Ovary (tissue), 9 donors: Measurements from ENCODE around the gene MC1R. TPM values are rescaled to one million over a fixed set of nuclear protein-coding genes. Genes with fewer than 3 reads are reported as not detected.

Experiments
- DNase-seq, 5 donors: peaks; one replicate each; pipeline ENCODE4 v3.0.0-alpha.2; 2019 to 2020
- H3K27ac ChIP-seq, 2 donors: fragments of 200-600 bp; one replicate each; pipeline versions ENCODE4 v1.5.1 to v1.8.0; 2019 to 2022
- H3K27me3 ChIP-seq: fragments of 200-600 bp; one replicate; pipeline ENCODE4 v1.8.0; 2022
- H3K36me3 ChIP-seq: fragments of 200-600 bp; sonication (generic); one replicate; pipeline ENCODE4 v1.5.1; 2019
- H3K4me1 ChIP-seq: one replicate; pipeline ENCODE4 v1.8.1; 2013; ENCODE audit warnings: mild to moderate bottlenecking, moderate library complexity; ENCODE audit not compliant: insufficient read depth
- H3K4me3 ChIP-seq: fragments of 200-600 bp; sonication (generic); one replicate; pipeline ENCODE4 v1.5.1; 2017
- H3K9me3 ChIP-seq, 2 donors: fragments of 200-600 bp in 1 of 2; sonication (generic) in 1 of 2; one replicate each; pipeline versions ENCODE4 v1.5.1 to v1.8.1; 2013 to 2019; ENCODE audit warnings: mild to moderate bottlenecking in 1 of 2, moderate library complexity in 1 of 2
- EP300 ChIP-seq: sonication (generic); formaldehyde crosslinking; IDR thresholded peaks from one replicate; pipeline ENCODE4 v1.6.1; 2017; ENCODE audit warnings: antibody characterized with exemption
- POLR2A ChIP-seq: fragments of 450-650 bp; IDR thresholded peaks from one replicate; pipeline ENCODE4 v1.6.1; 2017; ENCODE audit warnings: antibody characterized with exemption, mild to moderate bottlenecking, moderate library complexity
- WGBS, 3 donors: extraction: QIAGEN DNeasy Blood & Tissue Kit in 1 of 3; methylation state at CpG; one replicate each; pipeline versions ENCODE4 v1.1.5 to v1.1.7; 2013 to 2017; 5-methylcytosine and 5-hydroxymethylcytosine counted together
- intact Hi-C, 4 donors: fragments of 100-400 bp; cut with DNase I; formaldehyde crosslinking; loops; one replicate each; pipeline versions ENCODE4 v1.11.0 to v1.15.1; 2022 to 2023
- polyA plus RNA-seq, 2 donors: library from polyadenylated mRNA; stranded (reverse); fragments of 200-250 nt in 1 of 2; fragments of 350-450 nt in 1 of 2; fragmentation: Illumina TruSeq in 1 of 2; extraction: RNeasy Lipid Tissue Mini Kit (QIAGEN cat#74804) in 1 of 2; gene quantifications; one replicate each; pipeline ENCODE4 v1.2.3, GENCODE V29; 2013 to 2014
- total RNA-seq, 7 donors: library from RNA; depleted of rRNA in 2 of 7; stranded (reverse); fragments of >200 nt in 2 of 7; fragmentation: NEBNext Ultra II Directional in 3 of 7; extraction: Animal tissue kit (Norgen Biotek cat#: 25700) in 3 of 7; gene quantifications; one replicate each; pipeline versions ENCODE4 v1.1.0 to v1.2.4, GENCODE V29; 2016 to 2023
- TF ChIP-seq, protein P1 (sequence below), 3 donors: fragments of 450-650 bp in 2 of 3; fragments of 200-600 bp in 1 of 3; IDR thresholded peaks; one replicate each; pipeline versions ENCODE4 v1.5.1 to v1.8.0; 2016 to 2022; ENCODE audit warnings: antibody characterized with exemption in 3 of 3, mild to moderate bottlenecking in 1 of 3
- donor health status: DM: no; HTN: no; CAD: no; lungs with moderate emphysema.
- donor health status: DM: no; HTN: no; CAD: no.
- donor health status: Bipolar disorder and iron deficiency.
- donor health status: DM: yes; HTN: yes; CAD: no.
- donor health status: DM: no; HTN: no; CAD: no.
- donor health status: DM: yes; HTN: yes; CAD: no.

The MC1R gene
- total and polyA plus RNA-seq, 9 donors = 0.42 to 8.5 (median 4.6) TPM

DNA sequence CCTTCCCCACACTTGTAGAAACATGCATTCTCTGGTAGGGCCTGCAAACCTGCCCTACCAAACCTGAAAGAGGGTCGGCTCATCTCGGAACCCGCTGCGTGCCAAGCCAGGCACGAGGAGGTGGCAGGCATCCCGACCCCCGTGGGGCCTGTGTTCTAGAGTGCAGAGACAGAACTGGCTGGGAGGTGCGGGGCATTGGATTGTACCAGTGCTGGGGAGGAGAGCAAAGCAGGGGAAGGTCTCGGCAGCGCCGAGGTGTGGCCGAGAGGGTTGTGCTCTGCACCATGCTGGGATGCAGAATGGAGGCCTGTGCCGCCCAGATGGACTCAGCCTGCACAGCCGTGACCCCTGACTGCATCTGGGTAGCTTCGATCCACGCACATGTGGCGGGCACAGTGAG lies 17.8 kb upstream of the MC1R start:
- Histone ChIP-seq H3K4me3 (no peak overlapping the region), H3K27me3 (no peaks in the 10 kb centered on the region), H3K36me3 (peaks cover 3% of the 10 kb centered on the region), H3K9me3 (no peaks in the 10 kb centered on the region), H3K27ac (no peak overlapping the region), H3K4me1 (no peaks in the 10 kb centered on the region)
- DNase-seq = peak in 1 of 5 donors; percentile 16
- 87 to 94% (median 93%) methylated on average over 14 to 17 of the region's 17 CpGs for WGBS, 3 donors
- intact Hi-C loops = no loop called here
- no peak for TF ChIP-seq POLR2A
- TF ChIP-seq, protein P1, sequence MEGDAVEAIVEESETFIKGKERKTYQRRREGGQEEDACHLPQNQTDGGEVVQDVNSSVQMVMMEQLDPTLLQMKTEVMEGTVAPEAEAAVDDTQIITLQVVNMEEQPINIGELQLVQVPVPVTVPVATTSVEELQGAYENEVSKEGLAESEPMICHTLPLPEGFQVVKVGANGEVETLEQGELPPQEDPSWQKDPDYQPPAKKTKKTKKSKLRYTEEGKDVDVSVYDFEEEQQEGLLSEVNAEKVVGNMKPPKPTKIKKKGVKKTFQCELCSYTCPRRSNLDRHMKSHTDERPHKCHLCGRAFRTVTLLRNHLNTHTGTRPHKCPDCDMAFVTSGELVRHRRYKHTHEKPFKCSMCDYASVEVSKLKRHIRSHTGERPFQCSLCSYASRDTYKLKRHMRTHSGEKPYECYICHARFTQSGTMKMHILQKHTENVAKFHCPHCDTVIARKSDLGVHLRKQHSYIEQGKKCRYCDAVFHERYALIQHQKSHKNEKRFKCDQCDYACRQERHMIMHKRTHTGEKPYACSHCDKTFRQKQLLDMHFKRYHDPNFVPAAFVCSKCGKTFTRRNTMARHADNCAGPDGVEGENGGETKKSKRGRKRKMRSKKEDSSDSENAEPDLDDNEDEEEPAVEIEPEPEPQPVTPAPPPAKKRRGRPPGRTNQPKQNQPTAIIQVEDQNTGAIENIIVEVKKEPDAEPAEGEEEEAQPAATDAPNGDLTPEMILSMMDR (IDR thresholded peaks at IDR 0.05) = no peak

DNA sequence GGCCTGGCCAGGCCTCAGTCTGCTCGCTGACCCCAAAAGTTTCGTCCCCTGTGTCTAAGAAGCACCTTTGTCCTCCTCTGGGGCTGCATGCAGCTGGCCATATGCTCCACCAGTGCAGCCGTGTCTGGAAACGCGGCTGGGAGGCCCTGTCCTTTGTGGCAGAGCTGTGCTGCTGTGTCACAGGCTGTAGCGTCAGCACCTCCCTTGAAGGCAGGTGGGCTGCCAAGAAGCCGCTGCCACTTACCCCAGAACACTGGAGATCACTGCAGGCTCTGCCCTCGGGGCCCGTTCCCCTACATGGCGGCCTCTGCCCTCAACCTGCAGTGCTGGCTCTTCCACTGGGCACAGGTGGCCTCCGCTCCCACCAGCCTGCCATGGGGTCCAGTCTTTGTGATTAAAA lies 15.7 kb upstream of the MC1R start:
- TF ChIP-seq POLR2A (no peak), EP300 (no peak)
- TF ChIP-seq, protein P1 (IDR thresholded peaks at IDR 0.05) = no peak
- Histone ChIP-seq H3K9me3 (no peaks in the 10 kb centered on the region), H3K4me1 (no peaks in the 10 kb centered on the region), H3K36me3 (peaks cover 3% of the 10 kb centered on the region), H3K4me3 (no peak overlapping the region), H3K27me3 (no peaks in the 10 kb centered on the region), H3K27ac (no peak overlapping the region)
- WGBS, 3 donors = 76 to 93% (median 90%) methylated on average over 9 to 11 of the region's 11 CpGs
- no peak for DNase-seq
- intact Hi-C loops = no loop called here

DNA sequence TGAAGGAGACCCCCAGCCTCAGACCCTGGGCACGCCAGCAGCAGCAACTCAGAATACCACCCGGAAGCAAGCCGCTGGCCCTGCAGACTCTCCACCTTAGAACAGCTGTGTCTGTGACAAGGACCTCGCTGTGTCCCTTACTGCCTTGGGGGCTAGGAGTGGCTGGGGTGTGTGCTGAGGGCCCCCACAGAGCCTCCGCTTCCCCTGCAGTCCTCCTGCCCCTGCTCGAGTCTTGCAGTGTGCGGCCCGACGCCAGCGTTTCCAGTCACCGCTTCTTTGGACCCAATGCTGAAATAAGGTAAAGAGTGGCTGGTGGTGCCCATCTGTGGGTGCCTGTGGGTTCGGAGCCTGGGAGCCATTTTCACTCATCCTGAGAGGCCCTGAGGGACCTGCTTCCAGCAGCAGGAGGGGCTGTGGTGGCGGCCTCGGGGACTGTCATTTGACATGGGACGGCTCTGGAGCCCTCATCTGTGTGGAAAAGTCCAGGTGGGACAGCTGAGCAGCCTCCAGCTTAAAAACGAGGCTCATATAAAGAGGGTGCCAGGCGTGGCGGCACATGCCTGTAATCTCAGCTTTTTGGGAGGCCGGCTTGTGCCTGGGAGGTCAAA lies 14.7 kb upstream of the MC1R start:
- Histone ChIP-seq H3K9me3 (no peaks in the 10 kb centered on the region), H3K4me1 (no peaks in the 10 kb centered on the region), H3K4me3 (no peak overlapping the region), H3K36me3 (no peaks in the 10 kb centered on the region), H3K27ac (no peak overlapping the region), H3K27me3 (no peaks in the 10 kb centered on the region)
- TF ChIP-seq EP300 (no peak), POLR2A (no peak)
- TF ChIP-seq, protein P1 (IDR thresholded peaks at IDR 0.05) = no peak
- intact Hi-C loops = no loop called here
- DNase-seq = no peak
- WGBS, 3 donors = 88 to 91% (median 89%) methylated on average over 19 of the region's 19 CpGs

DNA sequence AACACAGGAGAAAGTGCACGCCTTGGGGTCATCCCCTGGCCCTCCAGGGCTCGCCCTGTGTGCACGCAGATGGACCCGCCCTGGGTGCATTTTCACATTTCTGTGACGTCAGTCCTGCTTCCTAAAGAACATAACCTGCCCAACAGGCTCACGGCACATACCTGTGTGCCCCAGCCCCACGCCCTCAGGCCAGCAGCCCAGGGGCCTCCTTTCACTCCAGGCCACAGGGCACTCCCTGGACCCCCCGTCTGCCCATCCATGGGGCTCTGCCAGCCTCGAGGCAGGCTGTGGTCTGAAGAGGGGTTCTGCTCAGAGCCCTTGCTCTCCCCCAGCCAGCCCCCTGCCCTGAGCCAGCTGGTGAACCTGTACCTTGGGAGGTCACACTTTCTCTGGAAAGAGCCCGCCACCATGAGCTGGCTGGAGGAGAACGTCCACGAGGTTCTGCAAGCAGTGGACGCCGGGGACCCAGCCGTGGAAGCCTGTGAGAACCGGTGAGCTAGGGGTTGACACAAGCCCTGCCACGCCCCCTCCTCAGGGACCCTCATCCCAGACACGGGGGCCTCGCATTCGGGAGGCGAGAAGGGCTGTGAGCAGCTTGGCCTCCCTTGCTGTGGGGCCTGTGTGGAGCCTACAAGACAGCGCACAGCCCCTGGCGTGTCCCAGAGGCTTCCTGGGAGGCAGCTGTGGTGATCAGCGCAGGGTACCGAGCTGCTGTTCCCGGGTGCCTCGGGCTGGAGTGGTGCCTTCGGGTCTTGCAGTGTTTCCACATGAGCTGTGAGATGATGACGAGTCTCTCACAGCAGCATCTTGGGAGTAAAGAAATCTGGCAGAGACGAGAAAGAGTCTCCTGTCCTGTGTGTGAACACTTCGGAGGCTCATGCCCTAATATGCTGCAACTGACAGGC lies 13.8 kb upstream of the MC1R start:
- TF ChIP-seq, protein P1 (IDR thresholded peaks at IDR 0.05) = no peak
- TF ChIP-seq EP300 (no peak), POLR2A (no peak)
- Histone ChIP-seq H3K36me3 (no peaks in the 10 kb centered on the region), H3K4me3 (no peak overlapping the region), H3K4me1 (no peaks in the 10 kb centered on the region), H3K9me3 (no peaks in the 10 kb centered on the region), H3K27ac (no peak overlapping the region), H3K27me3 (no peaks in the 10 kb centered on the region)
- intact Hi-C loops = no loop called here
- 82 to 87% (median 86%) methylated on average over 31 of the region's 31 CpGs for WGBS, 3 donors
- no peak for DNase-seq
